ENCODE measurements around the gene MYOCD. TPM values are rescaled to one million over a fixed set of nuclear protein-coding genes. Genes with fewer than 3 reads are reported as not detected.

Gene MYOCD
- total RNA-seq, 1 experiment from 2014 or later = not detected

- Histone ChIP-seq H3K27ac (ENCODE audit: low read length) (no peak overlapping the region), H3K27me3 (ENCODE audit: control insufficient read depth, insufficient read depth, low read length) (no peaks in the 10 kb centered on the region), H3K4me1 (ENCODE audit: control insufficient read depth, insufficient read depth, low read length) (no peaks in the 10 kb centered on the region), H3K4me3 (ENCODE audit: low read depth in 2 of 2, low read length in 2 of 2) (no peak overlapping the region), H3K36me3 (ENCODE audit: control insufficient read depth, insufficient read depth, low read length) (no peaks in the 10 kb centered on the region), H3K9me3 (ENCODE audit: control insufficient read depth, insufficient read depth, low read depth, low read length) (no peaks in the 10 kb centered on the region)
- in situ Hi-C loops (cut with HindIII; ENCODE audit: low pct_unique_long_range_greater_than_20kb, low sequenced_read_pairs) (no loop called here), intact Hi-C loops (cut with micrococcal nuclease; ENCODE audit: unreplicated experiment) (no loop called here)
- no peak for TF ChIP-seq SIN3A (IDR thresholded peaks at IDR 0.05; ENCODE audit: borderline replicate concordance, insufficient read depth, low read depth, low read length)
- TF ChIP-seq POLR2AphosphoS5 (IDR thresholded peaks at IDR 0.05; ENCODE audit: low read depth, low read length) = no peak
- TF ChIP-seq REST (IDR thresholded peaks at IDR 0.05; ENCODE audit: insufficient read depth in 1 of 2, low read depth in 2 of 2, low read length in 1 of 2) = no peak
- no peak for TF ChIP-seq TCF7L2 (IDR thresholded peaks at IDR 0.05; ENCODE audit: low read depth, low read length)
- no peak for TF ChIP-seq CTCF (IDR thresholded peaks at IDR 0.05)
- ChIA-PET POLR2A (no interaction called here), CTCF (no interaction called here)
- no TSS peak for BruUV-seq (replicated peaks)
- ATAC-seq (no peak), DNase-seq (ENCODE audit: low read depth, low spot score) (no peak)
These were observed 40.4 kb downstream of the MYOCD start for GRCh38 chr17:12706070-12706469.

GRCh38 chr17:12709063-12709462 lies 43.4 kb downstream of the MYOCD start:
- POLR2A ChIA-PET = no interaction called here
- no peaks in the 10 kb centered on the region for H3K4me1 ChIP-seq (ENCODE audit: control insufficient read depth, insufficient read depth, low read length)
- CTCF ChIA-PET = no interaction called here
- in situ Hi-C loops (cut with HindIII; ENCODE audit: low pct_unique_long_range_greater_than_20kb, low sequenced_read_pairs) (no loop called here), intact Hi-C loops (cut with micrococcal nuclease; ENCODE audit: unreplicated experiment) (no loop called here)
- no peaks in the 10 kb centered on the region for H3K9me3 ChIP-seq (ENCODE audit: control insufficient read depth, insufficient read depth, low read depth, low read length)
- no peaks in the 10 kb centered on the region for H3K27me3 ChIP-seq (ENCODE audit: control insufficient read depth, insufficient read depth, low read length)
- H3K4me3 ChIP-seq (ENCODE audit: low read depth in 2 of 2, low read length in 2 of 2) = no peak overlapping the region
- ATAC-seq (no peak), DNase-seq (ENCODE audit: low read depth, low spot score) (no peak)
- H3K27ac ChIP-seq (ENCODE audit: low read length) = no peak overlapping the region
- BruUV-seq (replicated peaks) = no TSS peak
- TF ChIP-seq SIN3A (IDR thresholded peaks at IDR 0.05; ENCODE audit: borderline replicate concordance, insufficient read depth, low read depth, low read length) (no peak), POLR2AphosphoS5 (IDR thresholded peaks at IDR 0.05; ENCODE audit: low read depth, low read length) (no peak), TCF7L2 (IDR thresholded peaks at IDR 0.05; ENCODE audit: low read depth, low read length) (no peak), REST (IDR thresholded peaks at IDR 0.05; ENCODE audit: insufficient read depth in 1 of 2, low read depth in 2 of 2, low read length in 1 of 2) (no peak), CTCF (IDR thresholded peaks at IDR 0.05) (no peak)
- no peaks in the 10 kb centered on the region for H3K36me3 ChIP-seq (ENCODE audit: control insufficient read depth, insufficient read depth, low read length)

All from Panc1 (cell line).